Gastroesophageal sphincter (tissue), 3 donors: ENCODE data around the gene RNF133.

Source experiments
- CTCF ChIP-seq, 4 experiments: fragments of 200-600 bp in 2 of 4; fragments of 450-650 bp in 2 of 4; sonication (generic) in 1 of 4; IDR thresholded peaks; one replicate each; pipeline ENCODE4 v1.5.1; 2017 to 2019; ENCODE audit warnings: antibody characterized with exemption in 4 of 4, mild to moderate bottlenecking in 2 of 4, moderate library complexity in 2 of 4
- EP300 ChIP-seq: sonication (generic); formaldehyde crosslinking; IDR thresholded peaks from one replicate; pipeline ENCODE4 v1.6.1; 2017; ENCODE audit warnings: antibody characterized with exemption, mild to moderate bottlenecking
- POLR2A ChIP-seq, 2 donors: fragments of 450-650 bp; IDR thresholded peaks; one replicate each; pipeline ENCODE4 v1.6.1; 2017; ENCODE audit warnings: antibody characterized with exemption in 2 of 2, mild to moderate bottlenecking in 2 of 2, moderate library complexity in 1 of 2
- POLR2AphosphoS5 ChIP-seq: sonication (generic); formaldehyde crosslinking; IDR thresholded peaks from one replicate; pipeline ENCODE4 v1.6.1; 2017; ENCODE audit warnings: antibody characterized with exemption

- TF ChIP-seq CTCF (IDR thresholded peaks at IDR 0.05) (no peak), POLR2A (IDR thresholded peaks at IDR 0.05) (no peak), POLR2AphosphoS5 (no peak), EP300 (no peak)
Measured at GRCh38 chr7:122663733-122664132, 35.2 kb downstream of the RNF133 start.
